HUES6 (cell line): ENCODE results near the gene CD81.
A peak's percentile ranks its signal among the peaks of the same experiment; 100 is the strongest.

Experiments used
- H3K27ac ChIP-seq: 2 replicates; pipeline ENCODE4 v1.7.0; 2013; ENCODE audit warnings: low read depth, mild to moderate bottlenecking, low read length, inconsistent platforms
- H3K27me3 ChIP-seq: 2 replicates; pipeline ENCODE4 v1.6.1; 2013; ENCODE audit warnings: low read length; ENCODE audit not compliant: control insufficient read depth, insufficient read depth
- H3K36me3 ChIP-seq: 2 replicates; pipeline ENCODE4 v1.6.1; 2013; ENCODE audit warnings: low read length; ENCODE audit not compliant: control insufficient read depth, insufficient read depth
- H3K4me1 ChIP-seq: 2 replicates; pipeline ENCODE4 v1.6.1; 2013; ENCODE audit warnings: low read length; ENCODE audit not compliant: control insufficient read depth, insufficient read depth
- H3K4me3 ChIP-seq: 2 replicates; pipeline ENCODE4 v1.5.1; 2013; ENCODE audit warnings: low read depth, low read length
- H3K9ac ChIP-seq: one replicate; pipeline ENCODE4 v1.6.1; 2013; ENCODE audit warnings: mild to moderate bottlenecking, low read length
- H3K9me3 ChIP-seq: 2 replicates; pipeline ENCODE4 v1.6.1; 2013; ENCODE audit warnings: low read depth, low read length; ENCODE audit not compliant: control insufficient read depth, insufficient read depth

The CD81 gene

GRCh38 chr11:2366276-2366675 lies 10.8 kb upstream of the CD81 start:
- H3K4me3 ChIP-seq: no peak overlapping the region
- no peaks in the 10 kb centered on the region for H3K9me3 ChIP-seq
- no peak overlapping the region for H3K9ac ChIP-seq
- H3K36me3 ChIP-seq: no peaks in the 10 kb centered on the region
- H3K4me1 ChIP-seq: no peaks in the 10 kb centered on the region
- no peaks in the 10 kb centered on the region for H3K27me3 ChIP-seq
- H3K27ac ChIP-seq: no peak overlapping the region

GRCh38 chr11:2366733-2367132 lies 10.4 kb upstream of the CD81 start:
- Histone ChIP-seq H3K4me3 (no peak overlapping the region), H3K36me3 (no peaks in the 10 kb centered on the region), H3K4me1 (no peaks in the 10 kb centered on the region), H3K27ac (no peak overlapping the region), H3K27me3 (no peaks in the 10 kb centered on the region), H3K9me3 (no peaks in the 10 kb centered on the region), H3K9ac (no peak overlapping the region)

GRCh38 chr11:2367266-2368160 lies 9.6 kb upstream of the CD81 start:
- Histone ChIP-seq H3K36me3 (no peaks in the 10 kb centered on the region), H3K4me3 (no peak overlapping the region), H3K27me3 (no peaks in the 10 kb centered on the region), H3K27ac (no peak overlapping the region), H3K9me3 (no peaks in the 10 kb centered on the region), H3K9ac (no peak overlapping the region), H3K4me1 (no peaks in the 10 kb centered on the region)

- Histone ChIP-seq H3K9me3 (no peaks in the 10 kb centered on the region), H3K36me3 (no peaks in the 10 kb centered on the region), H3K4me1 (no peaks in the 10 kb centered on the region), H3K27me3 (no peaks in the 10 kb centered on the region), H3K27ac (no peak overlapping the region), H3K4me3 (no peak overlapping the region), H3K9ac (no peak overlapping the region)
Measured at GRCh38 chr11:2368178-2368850, 8.8 kb upstream of the CD81 start.

- no peaks in the 10 kb centered on the region for H3K27me3 ChIP-seq
- H3K27ac ChIP-seq: no peak overlapping the region
- H3K9me3 ChIP-seq: no peaks in the 10 kb centered on the region
- H3K36me3 ChIP-seq: no peaks in the 10 kb centered on the region
- no peaks in the 10 kb centered on the region for H3K4me1 ChIP-seq
- H3K4me3 ChIP-seq: no peak overlapping the region
- no peak overlapping the region for H3K9ac ChIP-seq
Measured at GRCh38 chr11:2368851-2369180, 8.3 kb upstream of the CD81 start.

- Histone ChIP-seq H3K36me3 (no peaks in the 10 kb centered on the region), H3K27me3 (no peaks in the 10 kb centered on the region), H3K27ac (no peak overlapping the region), H3K4me3 (no peak overlapping the region), H3K9ac (no peak overlapping the region), H3K9me3 (no peaks in the 10 kb centered on the region), H3K4me1 (no peaks in the 10 kb centered on the region)
Measured at GRCh38 chr11:2369320-2369719, 7.8 kb upstream of the CD81 start.

- H3K36me3 ChIP-seq: no peaks in the 10 kb centered on the region
Measured at GRCh38 chr11:2369896-2370295, 7.2 kb upstream of the CD81 start.

GRCh38 chr11:2374456-2375201 lies 2.5 kb upstream of the CD81 start:
- Histone ChIP-seq H3K36me3 (peaks cover 1% of the 10 kb centered on the region; the same call in 1 of the 2 replicates), H3K9ac (no peak overlapping the region), H3K27ac (no peak overlapping the region), H3K9me3 (no peaks in the 10 kb centered on the region), H3K4me1 (peaks cover 22% of the 10 kb centered on the region), H3K4me3 (no peak overlapping the region), H3K27me3 (peaks cover 3% of the 10 kb centered on the region; the same call in 1 of the 2 replicates)

More at GRCh38 chr11:2369896-2370295, 7.2 kb upstream of the CD81 start:
- no peaks in the 10 kb centered on the region for H3K27me3 ChIP-seq
- no peak overlapping the region for H3K4me3 ChIP-seq
- H3K4me1 ChIP-seq: peaks cover 4% of the 10 kb centered on the region; the same call in 1 of the 2 replicates
- H3K9me3 ChIP-seq: no peaks in the 10 kb centered on the region
- H3K9ac ChIP-seq: no peak overlapping the region
- H3K27ac ChIP-seq: no peak overlapping the region

- Histone ChIP-seq H3K4me3 (no peak overlapping the region), H3K27ac (no peak overlapping the region), H3K27me3 (peaks cover 3% of the 10 kb centered on the region; the same call in 1 of the 2 replicates), H3K4me1 (peaks cover 30% of the 10 kb centered on the region), H3K9me3 (no peaks in the 10 kb centered on the region), H3K9ac (no peak overlapping the region), H3K36me3 (peaks cover 7% of the 10 kb centered on the region; the same call in 1 of the 2 replicates)
Measured at GRCh38 chr11:2375341-2375853, 1.7 kb upstream of the CD81 start.

GRCh38 chr11:2375964-2376551 lies 1.1 kb upstream of the CD81 start:
- H3K27me3 ChIP-seq: peaks cover 3% of the 10 kb centered on the region; the same call in 1 of the 2 replicates
- peaks cover 11% of the 10 kb centered on the region; the same call in 1 of the 2 replicates for H3K36me3 ChIP-seq
- no peak overlapping the region for H3K9ac ChIP-seq
- peaks cover 37% of the 10 kb centered on the region for H3K4me1 ChIP-seq
- no peaks in the 10 kb centered on the region for H3K9me3 ChIP-seq
- H3K4me3 ChIP-seq: peak overlapping the region; percentile 81; the same call in 1 of the 2 replicates
- H3K27ac ChIP-seq: no peak overlapping the region
